ENCODE data around the gene FILIP1. TPM values are rescaled to one million over a fixed set of nuclear protein-coding genes. Genes with fewer than 3 reads are reported as not detected.

The FILIP1 gene
- polyA plus RNA-seq, 1 of the 3 experiments (the other 2 are of a cell fraction), result 0.03 TPM

GRCh38 chr6:75275067-75275466 is 218.5 kb downstream of the FILIP1 start (continued):
- TF ChIP-seq YY1 (IDR thresholded peaks at IDR 0.05; ENCODE audit: low read depth), result no peak
- no peak for TF ChIP-seq GATA2 (CRISPR knock-in tag; IDR thresholded peaks at IDR 0.05)
- peak; percentile 43; the same call in 1 of the 2 replicates for TF ChIP-seq TEAD4 (IDR thresholded peaks at IDR 0.05; ENCODE audit: borderline replicate concordance, insufficient read depth)
- TF ChIP-seq NFIC (IDR thresholded peaks at IDR 0.05; ENCODE audit: borderline replicate concordance), result no peak; the same call in 1 of the 2 replicates
- no peak for TF ChIP-seq FOXJ3 (CRISPR knock-in tag; IDR thresholded peaks at IDR 0.05)
- no peak for TF ChIP-seq MEF2A (IDR thresholded peaks at IDR 0.05; ENCODE audit: borderline replicate concordance, low read depth)
- no peak for TF ChIP-seq SIN3A (IDR thresholded peaks at IDR 0.05; ENCODE audit: borderline replicate concordance, low read depth, low read length)
- TF ChIP-seq EZH2phosphoT487 (IDR thresholded peaks at IDR 0.05; ENCODE audit: borderline replicate concordance, low read depth), result no peak
- TF ChIP-seq FOSL2 (IDR thresholded peaks at IDR 0.05; ENCODE audit: borderline replicate concordance, low read depth), result peak; percentile 54; the same call in 1 of the 2 replicates
- peak; percentile 84; the same call in 1 of the 2 replicates for TF ChIP-seq RXRA (IDR thresholded peaks at IDR 0.05; ENCODE audit: borderline replicate concordance, low read depth)
- TF ChIP-seq, protein P1, sequence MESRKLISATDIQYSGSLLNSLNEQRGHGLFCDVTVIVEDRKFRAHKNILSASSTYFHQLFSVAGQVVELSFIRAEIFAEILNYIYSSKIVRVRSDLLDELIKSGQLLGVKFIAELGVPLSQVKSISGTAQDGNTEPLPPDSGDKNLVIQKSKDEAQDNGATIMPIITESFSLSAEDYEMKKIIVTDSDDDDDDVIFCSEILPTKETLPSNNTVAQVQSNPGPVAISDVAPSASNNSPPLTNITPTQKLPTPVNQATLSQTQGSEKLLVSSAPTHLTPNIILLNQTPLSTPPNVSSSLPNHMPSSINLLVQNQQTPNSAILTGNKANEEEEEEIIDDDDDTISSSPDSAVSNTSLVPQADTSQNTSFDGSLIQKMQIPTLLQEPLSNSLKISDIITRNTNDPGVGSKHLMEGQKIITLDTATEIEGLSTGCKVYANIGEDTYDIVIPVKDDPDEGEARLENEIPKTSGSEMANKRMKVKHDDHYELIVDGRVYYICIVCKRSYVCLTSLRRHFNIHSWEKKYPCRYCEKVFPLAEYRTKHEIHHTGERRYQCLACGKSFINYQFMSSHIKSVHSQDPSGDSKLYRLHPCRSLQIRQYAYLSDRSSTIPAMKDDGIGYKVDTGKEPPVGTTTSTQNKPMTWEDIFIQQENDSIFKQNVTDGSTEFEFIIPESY (IDR thresholded peaks at IDR 0.05; ENCODE audit: borderline replicate concordance, low read depth), result no peak
- no peak for TF ChIP-seq TAF1 (IDR thresholded peaks at IDR 0.05; ENCODE audit: borderline replicate concordance, low read depth, low read length)
- TF ChIP-seq POLR2AphosphoS5 (IDR thresholded peaks at IDR 0.05; ENCODE audit: low read depth, low read length), result peak; percentile 32; the same call in 1 of the 2 replicates
- no peak; the same call in 1 of the 2 replicates for TF ChIP-seq ELF1 (IDR thresholded peaks at IDR 0.05)
- no peak for TF ChIP-seq MAX (IDR thresholded peaks at IDR 0.05; ENCODE audit: low read depth)
- TF ChIP-seq JUND (IDR thresholded peaks at IDR 0.05), result peak; percentile 82

DNA sequence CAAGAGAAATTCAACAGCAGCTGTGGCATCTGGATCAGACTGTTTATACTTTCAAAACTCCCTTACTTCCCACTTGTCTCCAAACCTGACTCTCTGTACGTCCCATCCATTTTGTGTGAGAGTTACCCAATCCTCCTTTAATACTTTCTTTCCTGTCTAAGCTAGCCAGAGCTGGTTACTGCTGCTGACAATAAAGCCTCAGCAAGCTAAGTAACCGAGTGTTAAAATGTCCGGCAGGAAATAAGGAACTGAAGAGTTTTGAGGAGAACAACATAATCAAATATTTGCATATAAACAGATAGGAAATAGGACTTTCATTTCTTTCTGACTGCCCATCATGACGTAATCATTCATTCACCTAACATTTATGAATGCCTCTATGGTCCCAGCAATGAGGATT is 220.6 kb downstream of the FILIP1 start:
- WGBS (ENCODE audit: low lambda C conversion rate), result 88% methylated on average over 4 of the region's 4 CpGs
- H3K27me3 ChIP-seq (ENCODE audit: insufficient read depth), result no peaks in the 10 kb centered on the region
- no peaks in the 10 kb centered on the region for H3K9me3 ChIP-seq
- peaks cover 5 to 20% of the 10 kb centered on the region in 2 experiments for H3K4me1 ChIP-seq (ENCODE audit: control insufficient read depth in 1 of 2, insufficient read depth in 2 of 2, low read depth in 1 of 2, low read length in 1 of 2)
- peaks cover 31% of the 10 kb centered on the region for H3F3A ChIP-seq (replicated peaks; ENCODE audit: insufficient read depth)
- no peak for TF ChIP-seq MEF2A (IDR thresholded peaks at IDR 0.05; ENCODE audit: borderline replicate concordance, low read depth)
- TF ChIP-seq GATA2 (CRISPR knock-in tag; IDR thresholded peaks at IDR 0.05), result no peak
- no peak for TF ChIP-seq FOXJ3 (CRISPR knock-in tag; IDR thresholded peaks at IDR 0.05)
- no peak for TF ChIP-seq EZH2phosphoT487 (IDR thresholded peaks at IDR 0.05; ENCODE audit: borderline replicate concordance, low read depth)
- TF ChIP-seq, protein P2, sequence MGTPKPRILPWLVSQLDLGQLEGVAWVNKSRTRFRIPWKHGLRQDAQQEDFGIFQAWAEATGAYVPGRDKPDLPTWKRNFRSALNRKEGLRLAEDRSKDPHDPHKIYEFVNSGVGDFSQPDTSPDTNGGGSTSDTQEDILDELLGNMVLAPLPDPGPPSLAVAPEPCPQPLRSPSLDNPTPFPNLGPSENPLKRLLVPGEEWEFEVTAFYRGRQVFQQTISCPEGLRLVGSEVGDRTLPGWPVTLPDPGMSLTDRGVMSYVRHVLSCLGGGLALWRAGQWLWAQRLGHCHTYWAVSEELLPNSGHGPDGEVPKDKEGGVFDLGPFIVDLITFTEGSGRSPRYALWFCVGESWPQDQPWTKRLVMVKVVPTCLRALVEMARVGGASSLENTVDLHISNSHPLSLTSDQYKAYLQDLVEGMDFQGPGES (IDR thresholded peaks at IDR 0.05; ENCODE audit: low read depth, low read length), result no peak
- no peak for TF ChIP-seq USF2 (IDR thresholded peaks at IDR 0.05; ENCODE audit: borderline replicate concordance, low read depth, low read length)
- TF ChIP-seq SMC3 (IDR thresholded peaks at IDR 0.05; ENCODE audit: low read depth, low read length), result no peak
- ChIA-PET CTCF (no interaction called here), POLR2A (no interaction called here)
- H3K27ac ChIP-seq (ENCODE audit: low read depth in 2 of 2, low read length in 1 of 2), result peak overlapping the region in 1 of 2 experiments; percentile 7; a peak in 1 of 4 replicates
- no peak for DNase-seq
- no peak overlapping the region for H3K4me2 ChIP-seq
- H2AFZ ChIP-seq (ENCODE audit: low read depth), result no peak overlapping the region
- H4K20me1 ChIP-seq (ENCODE audit: insufficient read depth), result 0 out of 2 replicates have a peak, but pooled peaks cover 15% of the 10 kb centered on the region
- H3K36me3 ChIP-seq (replicated peaks in 1 of 2; ENCODE audit: control insufficient read depth in 1 of 2, insufficient read depth in 2 of 2, low read length in 1 of 2), result peaks cover 22 to 28% of the 10 kb centered on the region in 2 experiments
- peaks cover 94% of the 10 kb centered on the region for H3K79me2 ChIP-seq (ENCODE audit: insufficient read depth)
- no peak overlapping the region for H3K9ac ChIP-seq
- H3K4me3 ChIP-seq (ENCODE audit: low read depth in 2 of 2, low read length in 1 of 2), result no peak overlapping the region
- no peaks in the 10 kb centered on the region for H3K9me2 ChIP-seq
